ENCODE measurements around the gene CASTOR1.

CASTOR1 gene

DNA sequence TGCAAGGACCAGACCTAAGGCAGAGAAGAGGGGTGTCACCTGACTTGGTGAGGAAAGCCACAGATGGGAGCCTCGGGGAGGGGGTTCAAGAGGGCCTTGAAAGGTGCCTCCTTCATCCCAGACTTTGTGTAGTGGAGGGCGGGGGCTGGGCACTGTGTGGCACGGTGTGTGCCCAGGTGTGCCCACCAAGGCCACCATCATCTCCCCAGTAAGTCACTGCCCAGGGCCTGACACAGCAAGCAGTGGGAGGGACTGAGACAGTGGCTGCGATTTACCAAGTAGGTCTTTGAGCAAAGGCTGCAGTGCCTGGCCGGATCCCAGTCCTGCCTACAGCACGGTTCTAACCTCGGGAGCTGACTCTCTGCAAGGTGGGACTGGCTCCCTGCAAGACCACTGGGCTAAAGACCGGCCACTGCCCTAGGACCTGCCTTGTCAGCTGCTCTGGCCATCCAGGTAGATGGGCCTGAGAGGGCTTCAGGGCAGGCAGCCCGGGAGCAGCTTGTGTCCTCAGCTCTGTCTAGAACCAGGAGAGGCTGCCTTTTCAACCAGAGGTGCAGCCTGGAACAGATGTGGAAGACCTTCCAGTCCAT, 24.1 kb downstream of the CASTOR1 start:
- peak in 1 of 2 experiments; percentile 55 for DNase-seq
- TF ChIP-seq GATA1 (IDR thresholded peaks at IDR 0.05; ENCODE audit: low read depth, low read length) (no peak), POLR2A (IDR thresholded peaks at IDR 0.05; ENCODE audit: low read length) (no peak)

DNA sequence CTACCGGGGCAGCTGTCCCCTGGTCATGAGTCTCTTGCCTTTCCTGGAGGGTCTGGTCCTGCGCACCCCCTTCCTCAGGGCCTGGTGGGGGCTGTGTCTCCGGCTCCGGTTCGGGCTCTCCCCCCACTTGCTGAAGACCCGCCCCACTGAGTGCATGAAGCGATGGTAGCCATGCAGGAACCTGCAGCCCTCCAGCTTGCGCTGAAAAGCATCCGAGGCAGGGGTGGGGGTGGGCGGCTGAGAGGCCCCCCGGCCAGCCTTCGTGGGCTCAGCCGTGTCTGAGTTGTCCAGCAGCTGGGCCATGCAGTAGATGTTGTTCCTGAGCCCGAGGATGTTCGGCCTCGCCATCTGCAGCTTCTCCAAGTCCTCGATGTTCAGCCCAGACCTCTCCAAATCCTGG, 25.4 kb downstream of the CASTOR1 start:
- no peak for TF ChIP-seq GATA1 (IDR thresholded peaks at IDR 0.05; ENCODE audit: low read depth, low read length)
- no peak for TF ChIP-seq POLR2A (IDR thresholded peaks at IDR 0.05; ENCODE audit: low read length)
- DNase-seq: no peak

GRCh38 chr22:30262917-30263741, 26.2 kb downstream of the CASTOR1 start:
- TF ChIP-seq POLR2A (IDR thresholded peaks at IDR 0.05; ENCODE audit: low read length) (peak; percentile 42), GATA1 (IDR thresholded peaks at IDR 0.05; ENCODE audit: low read depth, low read length) (no peak)
- DNase-seq: peak; percentile 78 to 90

- DNase-seq: no peak
- TF ChIP-seq POLR2A (IDR thresholded peaks at IDR 0.05; ENCODE audit: low read length): peak; percentile 55
- no peak for TF ChIP-seq GATA1 (IDR thresholded peaks at IDR 0.05; ENCODE audit: low read depth, low read length)
Measured at GRCh38 chr22:30262112-30262511, 27.2 kb downstream of the CASTOR1 start.

DNA sequence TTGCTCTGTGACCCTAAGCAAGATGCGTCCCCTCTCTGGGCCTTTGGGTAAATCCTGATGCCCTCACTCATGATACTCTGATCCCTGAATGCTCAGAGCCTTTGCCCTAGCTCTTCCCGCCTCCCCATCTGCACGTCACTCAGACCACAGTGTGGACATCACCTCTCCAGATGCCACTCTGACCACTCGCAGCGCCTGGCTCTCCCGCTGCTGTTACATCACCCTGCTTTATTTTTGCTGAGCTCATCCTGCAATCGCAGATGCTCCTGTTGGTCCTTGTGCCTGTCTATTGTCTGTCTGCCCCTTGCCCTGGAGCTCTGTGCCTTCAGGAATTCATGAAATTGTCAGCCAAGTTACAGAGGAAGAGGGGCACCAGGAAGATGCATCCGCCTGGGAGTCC, 28.2 kb downstream of the CASTOR1 start:
- DNase-seq: peak; percentile 26 to 42
- TF ChIP-seq GATA1 (IDR thresholded peaks at IDR 0.05; ENCODE audit: low read depth, low read length) (no peak), POLR2A (IDR thresholded peaks at IDR 0.05; ENCODE audit: low read length) (peak; percentile 29)

- no peak for DNase-seq
- TF ChIP-seq POLR2A (IDR thresholded peaks at IDR 0.05; ENCODE audit: low read length): no peak
- no peak for TF ChIP-seq GATA1 (IDR thresholded peaks at IDR 0.05; ENCODE audit: low read depth, low read length)
Measured at GRCh38 chr22:30260682-30261081, 28.6 kb downstream of the CASTOR1 start.

GRCh38 chr22:30260276-30260675, 29.0 kb downstream of the CASTOR1 start:
- DNase-seq: no peak
- no peak for TF ChIP-seq GATA1 (IDR thresholded peaks at IDR 0.05; ENCODE audit: low read depth, low read length)
- TF ChIP-seq POLR2A (IDR thresholded peaks at IDR 0.05; ENCODE audit: low read length): no peak

- no peak for TF ChIP-seq POLR2A (IDR thresholded peaks at IDR 0.05; ENCODE audit: low read length)
- DNase-seq: peak in 1 of 2 experiments; percentile 23
Measured at GRCh38 chr22:30254314-30254713, 35.0 kb downstream of the CASTOR1 start.

DNA sequence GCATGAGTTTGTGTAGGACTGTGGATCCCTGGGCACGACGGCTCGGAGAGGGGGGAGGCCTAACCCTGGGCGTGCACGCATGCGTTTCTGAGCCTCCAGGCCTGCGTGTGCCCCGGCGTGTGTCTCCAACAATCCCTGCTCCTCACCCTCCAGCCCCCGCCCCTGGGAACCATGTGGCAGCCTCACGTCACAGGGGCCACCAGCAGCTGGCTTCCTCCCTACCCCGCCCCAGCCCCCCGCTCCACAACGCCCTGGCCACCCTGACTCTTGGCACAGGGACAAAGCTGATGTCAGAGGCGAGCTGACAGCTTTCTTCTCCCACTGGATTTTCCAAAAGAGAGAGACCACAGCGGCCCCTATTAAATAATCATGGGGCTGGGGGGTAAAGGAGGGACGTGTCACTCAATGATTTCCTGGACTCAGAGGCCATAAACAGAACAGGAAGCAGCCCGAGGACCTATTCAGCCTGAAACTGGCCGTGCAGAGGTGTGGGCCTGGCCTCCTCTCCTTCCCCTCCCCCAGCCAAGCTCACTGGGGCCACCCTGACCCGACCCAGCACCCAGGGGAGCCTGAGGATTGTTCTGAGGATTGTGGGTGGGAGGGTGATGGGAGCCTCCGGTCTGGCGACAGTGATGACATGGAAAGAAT, 36.0 kb downstream of the CASTOR1 start:
- TF ChIP-seq POLR2A (IDR thresholded peaks at IDR 0.05; ENCODE audit: low read length) (no peak), GATA1 (IDR thresholded peaks at IDR 0.05; ENCODE audit: low read depth, low read length) (no peak)
- DNase-seq: peak in 1 of 2 experiments; percentile 35

DNA sequence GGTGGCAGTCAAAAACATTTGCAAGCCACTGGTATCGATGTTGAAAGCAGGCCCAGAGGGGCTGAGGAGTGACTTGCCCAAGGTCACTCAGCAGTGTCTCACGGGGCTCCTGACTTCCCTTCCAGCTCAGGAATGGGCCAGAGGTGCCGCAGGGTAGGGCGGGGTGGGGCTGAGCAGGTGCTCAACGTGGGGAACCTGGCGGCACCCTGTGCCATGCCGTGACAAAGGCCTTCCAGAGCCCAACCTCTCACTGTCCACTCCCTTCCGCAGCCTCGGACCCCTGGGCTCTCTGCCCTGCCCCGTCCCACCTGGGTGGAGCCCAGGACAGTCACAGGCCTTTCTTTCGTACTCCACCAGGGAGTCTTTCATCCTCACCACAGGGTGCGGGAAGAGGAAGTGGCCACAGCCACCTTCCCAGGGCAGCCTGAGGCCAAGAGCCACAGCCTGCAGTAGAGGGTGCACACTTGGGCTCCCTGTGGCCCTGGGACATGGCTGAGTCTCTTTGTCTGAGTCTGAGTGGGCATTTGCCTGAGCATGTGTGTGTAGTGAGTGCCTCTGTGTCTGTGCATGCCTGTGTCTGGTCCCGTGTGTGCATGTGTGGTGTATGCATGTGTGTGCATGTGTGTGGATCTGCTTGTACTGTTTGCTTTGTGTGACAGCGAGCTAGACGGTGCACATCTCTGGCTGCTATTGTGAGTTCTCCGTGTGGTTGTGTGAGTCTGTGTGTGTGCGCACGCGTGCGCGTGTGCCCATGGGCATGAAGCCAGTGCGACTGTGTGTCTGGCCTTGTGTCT, 36.7 kb downstream of the CASTOR1 start:
- no peak for TF ChIP-seq POLR2A (IDR thresholded peaks at IDR 0.05; ENCODE audit: low read length)
- TF ChIP-seq GATA1 (IDR thresholded peaks at IDR 0.05; ENCODE audit: low read depth, low read length): no peak
- no peak for DNase-seq

DNA sequence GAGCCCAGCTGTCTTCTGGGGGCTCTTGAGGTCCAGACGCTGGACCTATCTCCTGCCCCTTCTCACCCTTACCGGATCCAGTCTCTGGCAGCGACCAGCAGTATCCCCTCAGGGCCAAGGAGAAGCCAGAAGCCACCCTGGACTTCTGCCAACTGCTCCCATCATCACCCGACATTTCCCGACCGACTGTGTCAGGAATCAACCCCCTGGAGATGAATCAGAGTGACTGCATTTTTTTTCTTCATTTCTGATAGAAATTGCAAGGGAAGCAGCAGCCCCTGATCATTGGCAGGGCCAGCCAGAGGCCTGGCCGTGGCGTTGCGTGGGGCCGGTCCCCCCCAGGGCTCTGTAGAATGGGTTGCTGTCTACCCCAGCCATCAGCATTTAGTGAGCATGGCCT, 37.6 kb downstream of the CASTOR1 start:
- DNase-seq: no peak
- TF ChIP-seq POLR2A (IDR thresholded peaks at IDR 0.05; ENCODE audit: low read length) (no peak), GATA1 (IDR thresholded peaks at IDR 0.05; ENCODE audit: low read depth, low read length) (no peak)

GRCh38 chr22:30250661-30251267, 38.5 kb downstream of the CASTOR1 start:
- TF ChIP-seq POLR2A (IDR thresholded peaks at IDR 0.05; ENCODE audit: low read length): no peak
- no peak for TF ChIP-seq GATA1 (IDR thresholded peaks at IDR 0.05; ENCODE audit: low read depth, low read length)
- no peak for DNase-seq

- DNase-seq: no peak
- TF ChIP-seq GATA1 (IDR thresholded peaks at IDR 0.05; ENCODE audit: low read depth, low read length): no peak
Measured at GRCh38 chr22:30250039-30250565, 39.2 kb downstream of the CASTOR1 start.
